ENCODE measurements around the gene GRIA4.

Gene GRIA4

DNA sequence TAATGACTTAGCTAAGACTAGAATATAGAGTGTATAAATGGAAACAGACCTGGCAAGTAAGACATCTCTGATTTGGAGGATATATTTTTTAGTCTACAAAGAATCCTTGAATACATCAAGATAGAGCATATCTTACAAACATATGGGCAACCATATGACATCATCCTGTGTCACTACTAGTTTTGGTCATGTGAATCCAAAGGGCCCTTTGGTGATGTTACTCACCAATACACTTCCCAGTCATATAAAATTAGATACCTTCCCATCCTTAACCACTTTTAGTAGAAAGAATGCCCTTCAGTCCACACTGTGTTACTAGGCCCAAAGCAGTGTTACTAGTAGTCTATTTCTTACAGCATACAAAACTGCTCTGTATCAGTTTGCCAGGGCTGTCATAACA is 31.6 kb downstream of the GRIA4 start:
- DNase-seq: no peak

DNA sequence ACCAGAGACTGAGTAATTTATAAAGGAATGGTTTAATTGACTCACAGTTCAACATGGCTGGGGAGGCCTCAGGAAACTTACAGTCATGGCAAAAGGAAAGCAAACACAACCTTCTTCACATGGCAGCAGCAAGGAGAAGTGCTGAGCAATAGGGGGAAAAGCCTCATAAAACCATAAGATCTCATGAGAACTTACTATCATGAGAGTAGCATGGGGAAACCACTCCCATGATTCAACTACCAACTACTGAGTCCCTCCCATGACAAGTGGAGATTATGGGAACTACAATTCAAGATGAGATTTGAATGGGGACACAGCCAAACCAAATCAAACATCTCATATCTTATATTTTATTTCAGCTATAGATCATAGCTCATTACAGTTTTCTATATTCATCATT is 33.0 kb downstream of the GRIA4 start:
- no peak for DNase-seq

DNA sequence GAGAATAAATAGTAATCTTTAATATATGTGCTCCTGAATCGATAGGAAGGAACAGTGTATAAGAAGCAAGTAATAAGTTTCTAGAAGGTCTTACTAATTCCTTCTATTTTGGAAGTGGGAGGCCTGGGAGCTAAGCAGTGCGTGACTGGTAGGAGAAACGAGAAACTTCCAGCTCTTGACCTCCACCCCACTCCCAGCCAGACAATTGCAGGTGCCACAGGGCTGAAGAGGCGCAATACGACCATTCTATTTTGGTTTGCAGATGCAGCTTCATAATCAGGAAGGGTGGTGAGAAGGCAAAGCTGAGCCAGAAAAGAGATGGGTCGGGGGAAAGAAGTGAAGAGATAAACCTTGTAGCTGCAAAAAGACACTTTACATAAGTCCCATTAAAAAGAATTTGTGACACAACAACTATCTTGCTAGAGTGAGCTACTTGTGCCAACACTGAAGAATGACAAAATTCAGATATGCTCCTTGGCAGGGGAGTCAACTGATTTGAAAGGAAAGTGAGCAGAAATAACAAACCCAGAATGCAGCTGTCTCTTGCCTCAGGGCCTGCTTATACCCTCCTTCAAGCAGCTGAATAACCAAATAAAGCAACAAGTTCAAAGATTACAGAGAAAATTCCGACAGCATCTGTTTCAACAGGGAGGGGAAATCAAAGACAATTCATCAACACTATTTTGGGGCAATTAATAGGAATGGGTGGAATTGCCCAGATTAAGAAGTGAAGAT is 35.1 kb downstream of the GRIA4 start:
- DNase-seq: no peak

DNA sequence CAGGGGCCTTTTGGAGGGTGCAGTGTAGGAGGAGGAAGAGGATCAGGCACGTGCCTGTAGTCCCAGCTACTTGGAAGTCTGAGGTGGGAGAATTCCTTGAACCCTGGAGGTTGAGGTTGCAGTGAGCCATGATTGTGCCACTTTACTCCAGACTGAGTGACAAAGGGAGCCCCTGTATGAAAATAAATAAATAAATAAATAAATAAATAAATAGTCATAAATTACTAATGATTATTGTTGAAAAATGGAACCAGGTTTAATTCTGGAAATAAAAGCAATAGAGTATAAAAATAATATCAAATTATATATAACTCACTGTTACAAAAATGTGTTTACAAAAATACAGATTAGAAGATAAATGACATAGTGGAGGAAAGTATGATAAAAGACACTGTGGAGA is 37.9 kb downstream of the GRIA4 start:
- DNase-seq: no peak

DNA sequence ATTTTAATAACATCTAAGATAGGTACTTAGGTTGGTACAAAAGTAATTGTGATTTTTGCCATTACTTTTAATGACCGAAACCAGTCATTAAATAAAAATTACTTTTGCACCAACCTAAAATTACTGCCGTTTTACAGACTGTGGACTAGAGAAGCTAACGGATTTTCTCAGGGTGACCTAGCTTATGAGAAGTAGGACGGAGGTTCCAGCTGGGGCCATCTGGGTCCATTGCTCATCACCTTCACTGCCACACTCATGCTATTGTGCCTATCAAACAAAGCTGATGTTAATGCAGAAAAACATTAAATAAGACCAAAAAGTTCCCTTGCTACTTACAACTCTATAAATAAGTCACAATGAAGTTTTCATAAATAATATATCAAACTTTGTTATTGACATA is 38.9 kb downstream of the GRIA4 start:
- DNase-seq: no peak

DNA sequence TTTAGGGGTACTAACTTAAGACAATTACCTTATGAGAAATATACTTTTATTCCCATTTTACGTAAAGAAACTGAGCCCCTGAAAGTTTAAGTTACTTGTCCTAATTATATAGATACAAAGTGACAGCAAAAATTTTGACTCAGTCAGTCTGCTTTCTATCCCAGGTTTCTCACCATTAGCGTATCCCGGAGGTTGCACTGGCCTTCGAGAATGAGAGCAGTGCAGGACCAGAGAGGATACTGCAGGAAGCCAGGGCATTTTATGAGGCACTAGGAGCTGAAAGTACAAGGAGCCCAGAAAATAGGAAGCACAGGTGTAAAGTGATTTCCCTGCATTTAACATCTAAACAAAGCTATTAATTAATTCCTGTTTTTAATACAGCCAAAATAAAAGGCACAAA is 55.4 kb downstream of the GRIA4 start:
- no peak for DNase-seq

DNA sequence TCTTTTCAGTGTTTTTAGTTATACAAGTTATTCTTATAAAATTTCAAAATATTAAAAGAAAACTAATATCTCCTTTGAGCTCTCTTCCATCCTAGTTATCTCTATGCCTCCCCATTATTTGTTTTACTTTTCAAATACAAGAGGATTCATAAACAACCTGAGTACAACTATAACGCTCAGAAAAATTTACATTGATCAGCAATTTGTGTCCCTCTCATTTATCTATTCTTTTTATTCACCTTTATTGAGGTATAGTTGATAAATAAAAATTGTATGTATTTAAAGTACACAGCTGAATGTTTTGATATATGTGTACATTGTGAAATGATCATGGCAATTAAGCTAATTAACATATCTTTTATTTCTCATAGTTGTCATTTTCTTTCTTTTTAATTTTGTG is 57.6 kb downstream of the GRIA4 start:
- DNase-seq: no peak

DNA sequence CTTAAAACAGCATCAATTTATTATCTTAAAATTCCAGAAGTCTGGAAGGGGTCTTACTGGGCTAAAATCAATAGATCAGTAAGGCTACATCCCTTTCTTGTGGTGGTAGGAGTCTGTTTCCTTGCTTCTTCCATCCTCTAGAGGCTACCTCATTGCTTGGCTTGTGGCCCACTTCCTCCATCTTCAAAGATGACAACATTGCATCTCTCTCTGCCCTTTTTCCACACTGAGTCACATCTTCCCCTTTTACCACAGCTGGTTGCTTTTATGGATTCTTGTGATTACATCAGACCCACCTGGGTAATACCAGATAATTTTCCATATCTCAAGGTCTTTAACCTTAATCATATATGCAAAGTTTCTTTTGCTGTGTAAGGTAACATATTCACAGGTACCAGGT is 60.9 kb downstream of the GRIA4 start:
- DNase-seq: no peak

DNA sequence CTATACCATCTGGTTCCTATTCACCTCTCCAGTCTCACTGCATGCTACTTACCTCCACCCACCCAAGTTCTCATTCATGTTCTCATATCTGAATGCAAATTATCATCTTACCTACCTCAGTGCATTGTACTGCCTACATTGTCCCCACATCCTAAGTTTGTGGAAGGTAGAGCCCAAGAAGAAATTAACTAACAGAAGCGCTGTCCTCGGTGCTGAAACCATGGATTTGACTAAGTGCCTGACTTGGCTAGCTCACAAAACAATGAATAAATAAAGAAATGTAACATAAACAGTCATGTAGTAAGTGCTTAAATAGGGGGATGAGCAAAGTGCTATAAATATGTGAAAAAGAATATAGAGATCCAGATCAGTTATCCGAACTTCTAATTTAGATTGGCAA is 63.2 kb downstream of the GRIA4 start:
- DNase-seq: no peak

DNA sequence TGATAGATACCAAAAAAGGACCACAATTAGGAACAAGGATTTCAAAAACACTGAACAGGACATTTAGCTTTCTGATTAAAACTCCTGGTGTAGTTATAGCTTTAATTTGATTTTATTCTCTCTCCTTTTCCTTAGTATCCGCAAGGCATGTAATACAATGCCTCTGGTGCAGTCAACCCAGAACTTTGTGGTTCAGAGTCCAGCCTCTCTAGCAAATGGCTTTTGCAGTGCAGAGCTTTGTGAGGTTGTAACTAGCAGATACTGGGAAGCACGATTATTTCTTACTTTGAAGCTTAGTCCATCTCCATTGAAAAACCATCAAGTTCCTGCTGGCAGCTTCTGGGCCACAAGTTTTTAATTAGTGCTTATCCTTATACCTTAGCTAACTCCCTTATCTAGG is 79.8 kb downstream of the GRIA4 start:
- no peak for DNase-seq

DNA sequence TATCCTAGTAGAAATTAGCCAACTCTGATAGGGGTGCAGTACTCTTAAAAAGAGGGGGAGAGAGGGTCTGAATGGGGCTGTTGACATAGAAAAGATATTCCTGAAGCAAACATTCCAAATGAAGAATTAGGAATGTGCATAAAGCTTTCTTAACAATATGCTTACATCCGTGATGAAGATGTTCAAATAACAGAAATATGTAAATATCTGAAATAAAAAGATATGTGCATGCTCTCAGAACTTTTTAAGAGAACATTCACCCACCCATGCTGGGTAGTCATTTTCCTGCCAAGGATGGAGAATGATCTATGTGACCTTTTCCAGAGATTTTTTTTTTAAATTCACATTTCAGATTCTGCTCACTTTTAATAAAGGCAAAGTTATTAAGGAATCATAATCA is 80.6 kb downstream of the GRIA4 start:
- DNase-seq: no peak

DNA sequence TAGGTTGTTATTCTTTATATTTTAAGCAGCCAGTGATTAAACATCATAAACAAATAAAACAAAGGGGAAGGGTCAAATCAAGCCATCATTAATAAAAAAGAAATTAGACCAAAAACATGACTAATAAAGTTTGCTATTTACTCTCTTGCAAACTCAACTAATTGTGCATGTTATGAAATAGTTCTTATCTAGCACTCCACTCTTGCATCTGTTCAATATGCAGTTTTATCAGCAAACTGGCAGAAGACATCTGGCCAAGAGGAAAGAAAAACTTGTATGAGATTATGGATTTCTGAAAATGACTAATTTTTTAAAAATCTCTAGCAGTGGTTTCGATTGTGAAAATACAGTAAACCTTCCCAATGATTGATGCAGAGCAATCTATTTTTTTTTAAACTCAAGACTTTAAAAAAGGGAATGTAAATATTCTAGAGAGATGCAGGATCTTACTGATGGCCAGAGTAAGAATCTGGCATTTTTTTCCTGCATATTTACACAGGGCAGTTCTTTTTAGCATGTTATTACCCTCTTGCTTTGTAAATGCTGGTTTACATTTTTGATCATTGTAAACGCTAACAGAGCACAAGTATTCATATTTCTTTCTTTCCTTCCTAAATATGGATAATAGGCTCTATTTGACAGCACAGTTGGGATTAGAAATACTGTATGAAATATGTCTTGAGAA is 83.3 kb downstream of the GRIA4 start:
- DNase-seq: no peak

DNA sequence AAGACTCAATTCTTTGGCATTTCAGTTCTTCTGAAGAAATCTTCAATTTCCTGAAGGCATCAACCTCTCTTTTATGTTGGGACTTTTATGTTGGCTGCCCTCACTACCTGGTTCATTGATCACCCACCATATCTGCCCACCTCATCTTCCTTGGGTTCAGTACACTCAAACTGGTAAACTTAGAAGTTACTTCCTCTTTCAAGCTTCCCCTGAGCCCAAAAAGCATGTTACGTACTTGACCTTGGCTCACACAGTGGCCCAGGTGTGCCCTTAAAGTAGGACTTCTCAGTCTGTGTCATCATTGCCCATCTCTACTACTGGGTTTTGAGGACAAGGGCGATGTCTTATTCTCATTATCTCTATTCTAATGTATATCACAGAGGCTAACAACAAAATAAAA is 86.1 kb downstream of the GRIA4 start:
- DNase-seq: no peak

DNA sequence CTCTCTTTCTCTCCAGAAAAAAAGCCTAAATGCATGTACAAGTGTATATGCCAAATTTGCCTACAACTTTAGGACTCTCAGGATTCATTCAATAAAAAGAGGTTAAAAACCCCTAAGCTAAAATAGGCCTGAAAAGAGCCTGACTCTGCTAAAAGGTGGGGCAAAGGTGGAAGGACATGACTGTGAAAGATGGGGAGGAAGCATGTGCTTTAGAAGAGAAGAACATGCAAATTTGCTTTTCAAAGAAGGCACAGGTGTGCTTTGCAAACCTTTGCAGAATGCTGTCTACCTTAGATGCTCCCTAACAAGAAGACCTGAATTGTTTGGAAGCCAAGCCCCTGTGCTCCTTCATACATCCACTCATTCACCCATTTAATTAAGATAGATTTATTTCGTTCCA is 87.4 kb downstream of the GRIA4 start:
- DNase-seq: no peak

DNA sequence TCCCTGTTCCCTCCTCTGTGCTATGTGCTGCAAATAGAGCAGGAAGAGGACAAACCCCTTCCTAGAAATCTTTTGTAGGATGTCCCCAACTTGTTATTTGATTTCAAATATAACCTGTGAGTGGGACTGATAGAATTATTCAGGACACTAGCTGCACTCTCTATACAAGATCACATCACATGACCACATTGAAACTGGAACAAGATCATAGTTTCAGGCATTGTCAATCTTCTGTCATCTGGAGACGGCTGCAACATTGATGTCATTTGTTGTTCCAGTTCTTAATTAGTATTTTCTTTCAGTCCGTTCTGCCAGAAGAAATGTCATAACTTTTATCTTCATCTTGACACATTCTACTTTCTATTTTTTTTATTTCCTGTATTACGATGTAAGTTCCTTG is 89.3 kb downstream of the GRIA4 start:
- DNase-seq: no peak

DNA sequence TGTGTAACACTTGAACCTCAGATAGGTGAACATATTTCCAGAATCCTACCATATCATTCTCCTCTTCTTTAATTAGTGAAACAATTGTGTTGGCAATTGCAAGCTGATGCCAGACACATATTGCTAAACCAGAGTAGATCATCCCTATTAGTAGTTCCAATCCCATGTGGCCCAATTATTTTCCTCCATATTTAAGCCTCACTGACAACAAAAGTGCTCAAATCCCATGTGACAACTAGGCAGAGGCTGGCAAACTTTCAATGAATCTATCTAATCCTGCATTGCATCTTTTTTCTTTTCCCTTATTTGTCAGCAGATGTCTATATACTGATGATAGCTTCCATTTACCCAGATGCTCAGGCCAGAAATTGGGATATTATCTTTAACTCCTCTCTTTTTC is 90.4 kb downstream of the GRIA4 start:
- no peak for DNase-seq

DNA sequence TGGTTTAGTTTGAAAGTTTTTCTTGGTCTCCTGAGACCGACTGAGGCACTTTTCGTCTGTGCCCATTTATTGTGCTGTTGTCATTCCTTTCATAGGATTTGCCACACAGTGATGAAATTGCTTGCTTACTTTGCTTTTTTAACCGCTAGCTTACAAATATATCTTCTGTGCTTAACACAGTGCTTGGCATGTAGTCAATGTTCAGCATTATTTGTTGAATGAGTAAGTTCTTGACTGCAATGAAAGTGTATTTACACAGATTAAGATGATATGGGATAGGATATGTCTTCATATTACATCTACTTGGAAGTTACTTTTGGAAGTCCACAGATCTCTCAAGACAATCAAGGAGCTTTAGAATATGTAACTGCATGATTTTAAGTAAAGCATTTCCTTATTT is 91.2 kb downstream of the GRIA4 start:
- DNase-seq: no peak

DNA sequence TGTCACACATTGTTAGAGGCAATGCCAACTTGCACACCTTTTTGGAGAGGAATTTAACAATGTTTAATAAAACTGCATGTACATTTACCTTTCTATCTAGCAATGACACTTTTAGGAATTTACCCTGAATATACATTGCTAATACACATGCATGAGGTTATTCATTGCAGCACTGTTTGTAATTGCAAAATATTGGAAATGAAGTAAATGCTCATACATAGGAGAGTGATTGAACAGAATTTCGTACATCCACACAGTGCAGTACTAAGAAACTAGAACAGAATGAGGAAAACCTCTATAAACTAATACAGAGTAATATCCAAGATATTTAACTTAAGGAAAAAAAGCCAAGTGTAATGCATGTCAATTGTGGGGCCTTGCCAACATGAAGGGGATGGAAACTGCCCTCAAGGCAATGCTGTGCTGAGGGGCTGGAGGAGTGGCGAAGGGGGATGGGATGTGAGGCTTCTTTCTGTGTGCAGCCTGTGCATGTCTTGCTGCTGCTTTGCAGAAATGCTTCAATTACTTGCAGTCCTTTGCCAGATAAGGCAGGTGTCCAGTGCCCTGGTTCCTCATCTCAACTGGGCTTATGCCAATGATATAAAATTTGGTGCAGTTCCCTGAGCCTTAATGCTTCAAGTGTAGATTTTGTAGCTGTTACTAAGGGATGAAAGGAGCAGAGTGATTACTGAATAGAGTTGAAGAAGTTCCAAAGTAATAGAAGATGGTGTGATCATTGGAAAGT is 96.1 kb downstream of the GRIA4 start:
- no peak for DNase-seq

DNA sequence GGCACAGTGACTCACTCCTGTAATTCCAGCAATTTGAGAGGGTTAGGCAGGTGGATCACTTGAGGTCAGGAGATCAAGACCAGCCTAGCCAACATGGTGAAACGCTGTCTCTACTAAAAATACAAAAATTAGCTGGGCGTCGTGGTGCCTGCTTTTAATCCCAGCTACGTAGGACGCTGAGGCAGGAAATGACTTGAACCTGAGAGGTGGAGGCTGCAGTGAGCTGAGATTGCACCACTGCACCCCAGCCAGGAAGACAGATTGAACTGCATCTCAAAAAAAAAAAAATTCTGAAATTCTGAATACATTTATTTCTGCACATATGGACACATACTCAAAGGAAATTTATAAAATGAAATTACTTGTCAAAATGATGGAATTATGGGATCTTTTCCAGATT is 103.2 kb downstream of the GRIA4 start:
- no peak for DNase-seq

DNA sequence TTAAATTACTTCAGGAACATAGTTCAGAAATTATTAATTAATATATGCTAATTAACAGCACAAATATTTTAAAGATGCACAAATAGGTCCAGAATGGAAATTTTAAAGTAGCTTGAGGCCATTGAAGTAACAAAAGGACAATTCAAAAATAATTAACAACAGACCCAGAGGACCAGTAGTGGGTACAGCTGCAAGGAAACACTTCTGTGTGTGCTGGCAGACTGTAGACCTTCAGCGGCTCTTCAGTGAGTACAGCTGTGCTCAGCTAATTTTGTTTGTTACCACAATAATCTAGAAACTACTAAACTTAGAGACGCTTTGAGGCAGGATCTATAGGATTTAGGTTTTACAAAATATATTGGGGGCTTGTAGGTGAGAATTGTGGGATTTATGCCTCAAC is 103.8 kb downstream of the GRIA4 start:
- DNase-seq: no peak

DNA sequence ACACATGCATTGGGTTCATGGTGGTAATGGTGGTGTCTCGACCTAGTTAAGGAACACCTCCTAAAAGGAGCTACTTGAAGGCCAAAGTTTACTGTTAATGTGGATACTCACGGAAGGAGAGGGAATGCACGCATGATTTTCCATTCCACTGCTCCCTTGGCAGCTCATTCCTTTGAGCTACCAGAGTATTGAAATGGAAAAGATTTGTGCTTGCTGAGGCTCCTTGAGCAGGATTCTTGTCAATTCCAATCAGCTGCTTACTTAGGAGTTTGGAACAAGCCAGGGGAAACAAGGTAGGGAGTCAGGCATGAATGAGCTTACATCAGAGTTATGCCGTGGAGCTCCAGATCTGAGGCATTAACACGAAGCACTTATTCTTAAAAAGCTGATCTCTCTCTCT is 108.8 kb downstream of the GRIA4 start:
- no peak for DNase-seq

DNA sequence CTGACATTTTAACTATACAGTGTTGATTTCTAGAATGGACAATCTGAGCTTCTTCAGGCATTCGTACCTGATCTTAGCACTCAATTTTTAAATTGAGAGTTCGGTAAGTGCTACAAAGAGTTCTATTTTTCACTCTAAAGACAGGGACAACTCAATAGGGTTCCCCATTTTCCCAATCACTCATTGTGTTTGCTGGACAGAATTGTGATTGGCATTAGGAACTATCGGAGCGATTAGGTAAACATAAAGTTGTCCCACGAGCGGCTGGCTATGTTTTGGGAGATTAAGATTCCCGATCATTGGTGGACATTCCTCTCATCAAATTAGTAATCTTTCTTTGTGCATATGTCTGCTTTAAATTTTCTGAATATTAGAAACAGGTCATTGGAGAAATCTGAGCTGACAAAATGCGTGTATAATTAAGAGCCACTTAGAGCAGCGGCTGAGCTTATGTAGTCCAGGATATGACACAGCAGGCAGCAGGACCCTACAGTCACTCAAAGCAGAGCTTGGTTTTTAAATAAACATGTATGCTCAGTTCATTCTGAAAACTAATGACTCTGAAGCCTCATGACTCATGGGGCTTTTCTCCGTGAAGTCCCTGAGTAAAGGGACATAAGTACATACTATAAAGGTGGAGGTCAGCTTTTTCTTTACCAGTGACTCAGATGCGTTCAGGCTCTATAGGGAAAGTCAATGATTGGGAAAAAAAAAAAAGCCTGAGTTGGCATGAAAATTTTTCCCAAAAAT is 109.4 kb downstream of the GRIA4 start:
- DNase-seq: no peak

DNA sequence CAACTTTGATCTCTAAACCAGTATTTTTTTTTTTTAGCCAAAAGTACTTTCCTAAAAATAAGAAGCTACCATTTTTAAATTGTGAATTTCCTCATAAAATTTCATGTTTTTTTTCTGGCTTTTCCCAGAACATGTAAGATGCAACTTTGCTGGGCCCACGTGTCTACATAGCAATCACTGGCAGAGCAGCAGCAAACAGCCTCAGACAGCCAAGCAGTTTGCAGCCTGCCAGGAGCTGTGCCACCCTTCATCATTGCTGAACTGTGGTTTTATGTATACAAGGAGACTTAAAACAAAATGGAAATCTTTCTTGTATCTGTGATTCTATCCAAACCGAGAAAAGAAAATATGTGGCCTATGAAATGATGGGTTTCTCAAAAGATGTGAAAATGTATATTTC is 110.2 kb downstream of the GRIA4 start:
- no peak for DNase-seq

DNA sequence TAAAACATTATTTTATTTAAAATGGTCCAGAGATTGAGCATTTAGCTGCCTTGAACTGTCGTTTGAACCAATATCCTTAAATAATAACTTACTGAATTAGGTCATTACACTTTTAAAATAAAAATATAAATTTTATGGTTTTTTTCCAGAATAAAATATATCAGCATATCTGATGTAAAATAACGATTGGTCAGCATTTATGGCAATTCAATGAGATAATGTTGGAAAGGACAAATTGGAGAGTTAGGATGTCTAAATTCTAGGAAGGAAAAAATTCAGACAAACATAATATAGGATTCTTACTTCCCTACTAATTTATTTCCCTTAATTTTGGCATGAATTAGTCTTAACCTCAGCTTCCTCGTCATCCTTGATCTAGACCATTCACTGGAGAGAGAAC is 113.4 kb downstream of the GRIA4 start:
- no peak for DNase-seq
